GM18909 (cell line): Measurements from ENCODE around the gene EGFLAM.

ENCODE experiments used
- ATAC-seq: cut with Tn5 transposase; IDR thresholded peaks from one replicate; pipeline ENCODE4 v1.9.1; 2021; ENCODE audit warnings: mild to moderate bottlenecking; ENCODE audit not compliant: unreplicated experiment, poor library complexity

The EGFLAM gene

DNA sequence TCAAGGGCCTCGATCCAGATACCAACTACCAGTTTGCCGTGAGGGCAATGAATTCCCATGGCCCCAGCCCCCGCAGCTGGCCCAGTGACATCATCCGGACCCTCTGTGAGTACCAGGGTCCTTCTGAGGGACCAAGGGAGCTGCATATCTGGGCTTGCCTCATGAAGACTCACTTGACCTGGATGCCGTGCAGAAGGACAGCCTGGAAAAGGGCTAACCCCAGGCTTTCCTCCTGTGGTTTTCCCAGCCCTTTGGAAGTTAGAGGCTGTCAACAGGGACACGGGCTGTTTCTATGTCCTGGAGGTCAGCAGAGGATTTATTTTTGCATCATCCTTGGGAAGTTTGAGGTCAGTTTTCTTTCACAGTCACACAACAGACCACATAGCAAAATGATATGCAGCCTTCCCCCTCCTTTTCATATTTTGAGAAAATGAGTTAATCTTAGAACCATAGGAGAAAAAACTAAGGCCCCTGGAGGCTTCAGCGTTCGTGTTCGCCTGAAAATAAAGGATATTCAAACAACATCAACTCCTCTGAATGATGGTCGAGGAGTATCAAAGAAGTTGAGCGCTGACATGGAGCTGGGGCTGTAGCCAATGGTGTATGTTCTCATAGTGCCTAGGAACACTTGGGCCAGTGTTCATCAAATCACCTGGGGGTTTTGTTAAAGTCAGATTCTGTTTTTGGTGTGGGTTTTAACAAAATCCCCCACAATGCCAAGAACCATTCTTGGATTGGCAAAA is 112.2 kb downstream of the EGFLAM start:
- no peak for ATAC-seq

DNA sequence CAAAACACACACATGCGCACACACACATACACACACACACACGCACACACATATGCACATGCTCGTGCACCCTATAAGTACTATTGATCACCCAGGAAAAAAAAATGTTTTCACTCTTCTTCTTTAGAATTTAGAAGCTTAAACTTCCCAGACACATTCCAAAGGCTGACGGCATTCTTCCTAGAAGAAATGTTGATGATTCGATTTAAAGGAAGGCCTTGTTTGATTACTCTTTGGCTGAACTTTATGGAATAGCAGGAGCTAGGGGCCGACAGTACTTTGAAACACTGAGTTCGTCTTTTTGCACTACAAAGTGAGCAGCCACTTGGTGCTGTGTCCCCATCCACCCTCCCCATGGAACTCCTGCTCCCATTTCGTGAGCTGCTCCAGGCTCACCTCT is 113.2 kb downstream of the EGFLAM start:
- no peak for ATAC-seq

DNA sequence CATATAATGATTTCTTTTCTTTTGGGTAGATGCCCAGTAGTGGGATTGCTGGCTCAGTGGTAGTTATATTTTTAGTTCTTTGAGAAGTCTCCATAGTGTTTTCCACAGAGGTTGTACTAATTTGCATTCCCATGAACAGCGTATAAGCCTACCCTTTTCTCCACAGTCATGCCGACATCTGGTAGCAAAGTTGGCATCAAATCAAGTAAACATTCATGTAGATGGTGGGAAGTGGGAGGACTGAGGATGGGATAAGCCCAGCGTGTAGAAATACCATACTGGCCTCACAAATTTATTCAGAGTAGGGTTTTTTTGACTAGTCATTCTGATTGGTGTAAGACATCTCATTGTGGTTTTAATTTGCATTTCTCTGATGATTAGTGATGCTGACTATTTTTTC is 115.4 kb downstream of the EGFLAM start:
- no peak for ATAC-seq

DNA sequence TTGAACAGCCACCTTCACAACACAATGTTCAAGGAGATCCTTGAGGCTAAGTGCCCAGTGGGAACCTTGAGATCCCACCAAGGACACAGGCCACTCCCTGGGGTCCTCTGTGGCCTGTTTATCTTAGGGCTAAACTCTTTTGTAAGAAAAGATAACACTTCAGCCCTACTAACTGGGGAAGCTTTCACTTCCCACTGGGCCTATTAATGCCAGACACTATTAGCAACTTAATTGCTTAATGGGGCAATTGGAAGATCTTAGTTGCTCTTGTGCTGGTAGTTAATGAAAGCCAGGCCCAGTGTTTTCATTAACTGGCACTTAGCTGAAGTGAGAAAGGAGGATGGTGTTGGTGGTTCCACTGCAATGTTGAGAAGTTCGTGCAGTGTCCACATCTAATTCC is 117.1 kb downstream of the EGFLAM start:
- ATAC-seq: no peak

DNA sequence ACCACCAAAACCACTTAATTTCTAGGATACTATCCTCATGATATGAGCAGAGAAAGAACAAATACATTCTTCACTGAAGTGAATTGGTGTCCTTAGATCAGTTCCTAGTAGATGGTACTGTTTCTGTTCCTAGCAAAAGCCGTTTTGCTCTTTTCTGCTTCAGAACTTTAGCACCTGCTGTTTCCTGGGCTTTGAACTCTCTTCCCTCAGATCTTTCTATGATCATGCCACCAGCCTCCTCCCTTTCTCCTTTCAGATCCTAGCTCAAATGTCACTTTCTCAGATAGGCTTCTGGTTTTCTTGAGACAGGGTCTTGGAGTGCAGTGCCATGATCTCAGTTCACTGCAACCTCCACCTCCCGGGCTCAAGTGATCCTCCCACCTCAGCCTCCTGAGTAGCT is 118.0 kb downstream of the EGFLAM start:
- no peak for ATAC-seq

DNA sequence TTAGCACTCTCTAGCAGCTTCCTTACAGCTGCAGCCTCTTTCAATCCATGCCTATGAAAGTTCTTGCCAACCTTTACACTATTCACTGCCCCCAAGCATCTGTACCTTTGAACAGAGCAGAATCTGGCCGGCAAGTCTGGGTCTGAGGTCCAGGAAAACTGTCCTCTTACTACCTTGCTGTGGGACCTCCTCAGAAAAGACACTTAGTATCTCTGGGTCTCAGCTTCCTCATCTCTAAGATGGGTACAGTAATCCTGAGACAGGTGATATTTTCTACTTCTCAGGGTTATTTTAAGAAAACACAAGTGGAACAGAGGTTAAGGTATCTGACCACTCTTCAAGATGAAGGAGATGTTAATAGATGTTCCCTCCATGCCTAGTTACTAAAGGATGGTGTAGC is 120.2 kb downstream of the EGFLAM start:
- ATAC-seq: no peak

DNA sequence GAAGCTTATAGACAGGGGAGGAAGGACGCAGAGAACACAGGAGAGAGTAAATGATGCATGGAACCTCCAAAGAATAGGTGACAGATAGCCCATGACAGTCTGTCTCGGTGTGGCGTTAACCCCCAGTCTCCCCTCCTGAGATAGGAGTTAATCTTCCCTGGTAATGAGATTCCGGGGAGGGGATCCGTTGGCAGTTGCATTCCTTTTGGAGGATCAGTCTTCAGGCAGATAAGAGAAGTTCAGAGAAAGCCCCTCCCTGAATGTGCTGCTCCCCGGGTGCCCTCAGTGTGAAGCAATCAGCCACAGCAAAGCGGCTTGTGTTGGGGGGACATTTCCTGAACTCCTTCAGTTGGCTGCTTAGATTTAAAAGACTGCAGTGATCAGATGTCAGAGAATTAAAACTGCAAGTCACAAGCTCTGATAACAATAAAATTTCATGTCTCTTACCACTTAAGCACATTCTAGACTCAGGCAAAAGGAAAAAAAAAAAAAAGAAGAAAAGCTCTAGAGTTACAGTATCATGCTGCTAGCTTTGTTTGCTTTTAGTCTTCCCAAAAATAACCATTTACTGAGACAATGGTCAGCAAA is 121.1 kb downstream of the EGFLAM start:
- ATAC-seq: no peak

DNA sequence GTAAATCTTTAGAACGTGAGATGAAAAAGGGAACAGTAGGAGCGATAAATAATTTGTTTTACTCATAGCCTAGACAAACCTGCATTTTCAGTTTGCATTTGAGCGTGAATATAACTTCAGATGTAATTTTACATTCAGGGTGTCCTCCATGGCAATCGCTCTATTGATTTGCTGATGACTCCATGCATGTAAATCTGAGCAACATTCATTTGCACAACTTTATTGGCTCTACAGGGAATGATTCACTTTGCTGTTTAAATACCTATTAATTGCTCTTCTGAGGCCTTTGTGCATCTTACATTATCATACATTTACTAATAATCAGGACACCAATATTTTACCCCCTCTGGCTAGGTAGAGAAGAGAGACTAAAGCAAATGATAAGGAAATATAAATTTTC is 122.2 kb downstream of the EGFLAM start:
- ATAC-seq: no peak

DNA sequence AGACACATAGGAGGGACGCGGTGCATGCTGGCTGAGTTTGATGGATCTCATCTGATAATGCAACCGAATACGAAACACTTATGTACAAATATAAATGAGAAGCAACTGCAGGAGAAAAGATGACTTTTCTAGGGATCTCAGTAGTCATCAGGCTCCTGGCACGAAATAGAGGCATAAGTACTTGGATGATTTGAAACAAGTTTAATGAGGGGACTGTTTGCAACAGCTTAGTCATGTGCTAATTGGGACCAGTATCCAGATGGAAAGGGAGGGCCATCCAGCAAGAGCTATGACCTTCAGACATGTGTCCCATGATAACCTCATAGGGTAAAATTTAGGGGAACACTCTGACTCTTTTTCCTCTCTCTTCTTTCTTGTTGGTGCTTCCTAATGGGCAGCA is 123.0 kb downstream of the EGFLAM start:
- ATAC-seq: no peak

DNA sequence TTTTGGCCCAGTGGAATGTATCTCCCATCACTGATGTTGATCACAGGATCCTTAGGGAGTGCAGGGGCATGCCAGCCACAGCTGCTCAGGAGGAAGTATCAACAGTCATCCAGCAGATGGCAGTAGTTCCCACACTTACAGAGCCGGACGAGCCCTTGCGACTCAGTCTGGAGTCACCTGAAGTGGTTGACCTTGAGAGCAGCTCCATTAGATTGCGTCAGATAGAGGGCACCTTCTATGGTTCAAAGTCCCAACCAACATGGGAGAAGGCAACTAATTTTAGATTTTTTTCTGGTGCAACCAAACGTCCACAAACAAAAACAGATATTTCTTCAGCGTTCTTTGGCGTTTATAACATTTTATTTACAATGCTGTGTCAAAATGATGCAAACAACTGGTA is 124.5 kb downstream of the EGFLAM start:
- peak; percentile 98 for ATAC-seq

DNA sequence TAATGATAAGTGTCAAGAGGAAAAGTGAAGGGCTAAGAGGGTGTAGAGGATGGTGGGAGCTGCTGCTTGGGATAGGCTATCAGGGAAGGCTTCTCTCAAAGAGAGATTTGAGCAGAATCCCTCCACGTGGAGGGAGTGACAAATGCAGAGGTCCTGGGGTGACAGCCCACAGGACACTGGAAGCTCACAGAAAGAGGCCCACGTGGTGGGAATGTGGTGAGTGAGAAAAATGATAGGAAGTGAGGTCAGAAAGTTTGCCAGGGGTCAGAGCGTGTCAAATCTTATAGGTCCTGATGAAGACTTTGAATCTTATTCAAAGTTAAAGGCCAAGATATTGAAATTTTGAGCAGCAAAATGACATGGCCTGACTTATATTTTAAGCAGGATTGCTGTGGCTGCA is 125.3 kb downstream of the EGFLAM start:
- no peak for ATAC-seq

DNA sequence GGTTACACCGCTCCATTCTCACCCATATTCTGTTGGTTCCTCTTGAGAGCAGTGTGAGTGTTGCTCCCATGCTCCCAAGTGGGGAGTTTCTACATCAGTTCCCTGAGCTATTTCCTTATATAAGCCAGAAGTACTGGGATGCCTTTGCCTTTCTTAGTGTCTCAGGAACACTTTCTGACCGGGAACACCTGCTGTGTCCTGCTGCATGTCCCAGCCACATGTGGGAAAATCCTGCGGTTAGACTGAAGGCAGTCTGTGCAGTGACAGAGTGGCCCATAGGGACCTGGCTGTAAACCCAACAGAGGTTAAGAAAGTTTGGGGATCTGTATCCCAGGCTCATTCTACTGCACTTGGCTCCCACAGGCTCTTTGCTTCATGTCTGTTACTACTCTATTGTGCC is 126.0 kb downstream of the EGFLAM start:
- no peak for ATAC-seq

DNA sequence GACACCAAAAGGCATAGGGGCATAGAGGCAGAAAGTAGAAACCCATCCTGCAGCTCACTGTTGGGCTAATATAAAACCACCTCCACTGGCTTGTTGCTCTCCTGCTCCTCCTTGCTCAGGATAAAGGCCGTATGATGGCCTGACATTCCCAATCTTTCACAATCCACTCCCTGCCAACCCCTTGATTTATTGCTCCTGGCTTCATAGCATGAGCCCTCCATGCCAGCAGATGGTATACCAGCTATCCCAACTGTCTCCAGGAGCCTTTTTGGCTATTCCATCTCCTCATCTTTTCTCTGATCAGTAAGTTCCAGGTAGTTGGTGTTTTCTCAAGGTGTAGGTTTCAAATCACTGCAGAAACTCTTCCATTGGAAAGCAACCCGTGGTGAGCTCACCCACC is 128.8 kb downstream of the EGFLAM start:
- ATAC-seq: no peak

DNA sequence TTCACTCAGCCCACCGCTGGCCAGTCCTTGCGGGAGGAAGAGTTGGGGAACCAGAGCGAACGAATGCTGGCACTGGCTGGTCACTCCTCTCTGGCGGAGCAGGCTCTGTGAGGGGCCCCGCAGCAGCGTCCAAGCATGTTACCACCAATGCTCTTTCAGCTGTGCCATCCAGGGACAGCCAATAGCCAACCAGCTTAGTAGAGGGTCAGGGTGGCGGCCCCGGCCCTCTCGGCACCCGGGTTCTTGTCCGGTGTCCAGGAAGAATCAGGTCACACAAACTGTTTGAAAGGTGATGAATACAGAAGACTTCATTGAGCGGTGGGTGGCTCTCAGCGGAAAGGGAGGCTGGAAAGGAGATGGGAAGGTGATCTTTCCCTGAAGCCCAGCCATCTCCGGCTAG is 135.3 kb downstream of the EGFLAM start:
- no peak for ATAC-seq

DNA sequence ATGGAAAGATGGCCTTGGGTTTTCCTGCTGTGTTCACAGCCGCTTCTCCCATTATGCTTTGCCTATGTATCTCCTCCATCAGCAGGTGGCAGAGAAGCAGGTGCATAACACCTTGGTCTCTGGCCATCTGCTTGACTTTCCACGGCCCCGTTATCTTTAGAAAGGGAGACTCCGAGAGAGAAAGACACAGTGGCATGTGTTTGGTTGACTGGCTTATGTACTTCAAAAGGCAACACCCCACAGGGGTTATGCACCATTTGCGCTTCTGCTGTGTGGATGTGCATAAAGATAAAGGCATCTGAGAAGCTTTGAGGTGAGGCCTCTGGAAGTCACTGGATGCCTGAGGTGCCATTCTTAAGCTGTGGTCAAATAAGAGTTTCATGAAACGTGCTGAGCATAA is 138.4 kb downstream of the EGFLAM start:
- ATAC-seq: no peak

DNA sequence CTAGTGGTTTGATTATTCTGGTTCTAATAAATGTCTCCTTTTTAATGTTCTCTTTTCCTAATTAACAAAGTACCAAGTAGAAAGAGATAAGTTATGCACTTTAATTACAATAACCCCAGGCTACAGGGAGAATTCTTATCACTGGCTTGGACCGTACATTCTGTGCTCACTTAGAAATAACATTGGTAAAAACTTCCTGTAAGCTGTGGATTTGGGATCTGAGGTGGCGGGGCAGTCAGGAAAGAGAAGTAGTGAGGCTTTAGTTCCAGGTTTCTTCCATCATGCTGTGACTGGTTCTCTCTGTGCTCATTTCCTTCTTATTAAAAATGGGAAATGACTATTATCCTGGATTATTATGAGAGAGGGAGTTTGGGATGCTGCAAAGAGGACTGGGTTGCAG is 142.0 kb downstream of the EGFLAM start:
- ATAC-seq: no peak

DNA sequence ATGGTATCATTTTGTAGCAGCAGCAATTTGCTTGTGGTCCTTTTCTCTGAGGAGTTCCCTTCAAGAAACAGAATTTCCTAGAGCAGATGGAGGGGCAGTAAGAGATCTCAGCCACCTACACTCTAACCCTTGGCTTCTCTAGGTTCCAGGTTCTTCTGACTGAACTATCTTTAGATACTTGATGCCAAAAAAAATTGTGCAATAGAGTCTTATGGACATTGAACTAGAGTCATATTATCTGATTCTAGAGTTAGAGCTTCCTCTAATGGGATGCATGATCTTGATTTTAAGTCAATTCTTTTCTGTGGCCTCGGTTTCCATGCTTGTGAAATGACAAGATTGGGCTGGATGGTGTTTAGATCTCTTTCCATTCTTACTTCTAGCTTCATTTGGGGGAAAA is 142.8 kb downstream of the EGFLAM start:
- ATAC-seq: no peak

DNA sequence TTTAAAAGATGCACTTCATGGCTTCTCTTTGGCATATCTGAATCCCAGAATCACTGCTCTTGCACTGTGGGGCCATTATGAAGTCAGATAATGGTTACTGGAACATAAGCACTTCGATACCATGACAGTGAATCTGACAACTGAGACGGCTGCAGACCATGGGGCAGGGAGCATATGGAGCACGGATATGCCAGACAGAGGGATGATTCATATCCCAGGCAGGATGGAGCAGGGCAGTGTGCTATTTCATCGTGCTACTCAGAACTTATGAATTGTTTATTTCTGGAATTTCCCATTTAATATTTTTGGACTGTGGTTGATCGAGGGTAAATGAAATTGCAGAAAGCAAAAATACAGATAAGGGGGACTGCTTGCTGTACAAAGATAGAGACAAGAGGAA is 145.0 kb downstream of the EGFLAM start:
- ATAC-seq: no peak

DNA sequence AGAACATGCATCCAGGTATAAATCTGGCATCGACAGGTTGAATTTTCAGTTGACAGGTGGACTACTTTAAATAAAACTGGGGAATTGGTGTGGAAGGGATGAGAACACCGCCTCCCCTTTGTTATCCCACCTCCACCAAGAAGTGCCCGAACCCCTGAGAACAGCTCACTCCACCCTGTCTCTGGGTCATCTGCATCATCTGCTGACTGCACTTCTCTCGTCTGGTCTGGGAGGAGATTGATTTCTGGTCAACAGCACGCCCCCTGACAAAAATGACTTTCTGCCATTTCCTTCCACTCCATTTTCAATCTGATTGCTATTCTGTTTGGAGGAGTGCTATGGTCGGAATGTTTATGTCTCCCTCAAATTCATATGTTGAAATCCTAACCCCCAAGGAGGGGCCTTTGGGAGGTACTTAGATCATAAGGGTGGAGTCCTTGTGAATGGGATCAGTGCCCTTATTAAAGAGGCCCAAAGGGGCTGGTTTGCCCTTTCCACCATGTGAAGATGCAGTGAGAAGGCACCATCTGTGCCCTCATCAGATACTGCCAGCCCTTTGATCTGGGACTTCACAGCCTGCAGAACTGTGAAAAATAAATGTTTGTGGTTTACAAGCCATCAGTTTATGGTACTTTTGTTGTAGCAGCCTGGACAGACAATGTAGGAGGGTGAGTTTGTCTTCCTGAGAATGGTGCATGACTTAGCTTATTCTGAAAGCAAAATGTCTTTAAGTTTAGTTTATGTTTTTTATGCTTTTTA is 145.7 kb downstream of the EGFLAM start:
- no peak for ATAC-seq

DNA sequence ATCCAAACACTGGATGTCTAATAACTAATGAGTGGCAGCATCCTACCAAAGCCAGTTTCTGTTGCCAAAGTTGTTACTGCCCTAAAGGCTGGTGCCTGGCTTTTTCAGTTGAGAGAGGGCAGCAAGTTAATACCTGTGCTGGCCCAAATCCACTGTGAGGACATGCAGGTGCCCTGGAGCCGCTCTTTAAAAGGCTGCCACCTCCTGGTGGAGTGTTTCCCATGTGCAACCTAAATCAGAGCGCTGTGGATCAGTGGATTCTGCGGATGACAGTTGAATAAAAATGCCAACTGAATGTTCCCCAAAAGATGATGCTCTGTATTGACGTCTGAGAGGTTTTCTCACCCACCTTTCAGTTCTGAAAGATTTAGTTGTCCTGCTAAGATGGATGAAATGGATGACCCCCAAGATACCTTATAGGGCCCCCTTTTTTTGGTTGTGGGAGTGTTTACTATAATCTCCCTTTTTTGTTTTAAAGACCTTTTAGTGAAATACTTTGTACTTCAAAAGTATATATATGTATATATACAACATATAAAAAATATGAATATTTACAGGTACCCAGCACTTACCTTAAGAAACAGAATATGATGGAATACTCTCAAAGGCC is 146.4 kb downstream of the EGFLAM start:
- ATAC-seq: no peak

DNA sequence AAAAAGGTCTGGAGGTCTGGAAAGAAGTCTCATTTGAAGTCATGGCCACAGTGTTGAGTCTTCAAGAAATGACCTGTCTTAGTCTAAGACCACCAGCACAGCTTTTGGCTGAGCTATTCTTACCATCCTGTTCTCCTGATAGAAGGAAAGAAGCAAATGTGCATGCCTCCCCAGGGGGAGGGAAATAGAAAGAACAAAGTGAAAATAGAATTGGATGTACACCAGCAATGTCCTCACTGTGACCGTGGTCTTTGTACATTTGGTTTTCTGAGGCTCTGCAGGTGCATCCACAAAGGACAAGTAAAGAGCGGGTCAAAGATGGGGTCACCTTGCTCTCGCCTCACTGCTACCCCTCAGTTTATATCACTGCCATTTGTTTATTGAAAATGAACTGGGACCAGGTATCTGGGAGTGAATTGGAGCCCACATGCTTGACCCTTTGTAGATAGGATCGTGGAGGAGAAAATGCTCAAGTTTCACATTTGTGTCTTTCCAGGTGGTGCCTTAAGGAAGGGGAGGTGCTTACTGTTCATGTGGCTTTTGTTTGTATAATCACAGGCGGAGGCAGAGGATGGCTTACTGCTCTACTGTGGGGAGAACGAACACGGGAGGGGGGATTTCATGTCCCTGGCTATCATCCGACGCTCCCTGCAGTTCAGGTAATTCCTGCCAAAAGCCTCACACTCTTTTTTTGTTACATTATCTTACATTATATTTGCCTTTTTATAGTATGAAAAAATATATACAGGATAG is 150.3 kb downstream of the EGFLAM start:
- ATAC-seq: no peak
